ENCODE results near the gene MMP3.

MMP3 gene

GRCh38 chr11:102788334-102788995, 54.9 kb downstream of the MMP3 start:
- DNase-seq, result no peak
